H54 (cell line): Measurements from ENCODE around the gene HDAC9.

ENCODE experiments used
- DNase-seq: peaks from one replicate; pipeline ENCODE4 v3.0.0; 2011; ENCODE audit warnings: low spot score, mixed read lengths; ENCODE audit not compliant: insufficient read length
- FAIRE-seq: peaks from 3 replicates; lab custom pipeline; 2011; peaks lifted over from hg19 to GRCh38; lab: Jason Lieb, UNC
- POLR2A ChIP-seq: IDR thresholded peaks from 2 replicates; pipeline ENCODE4 v1.6.1; 2011; ENCODE audit warnings: low read depth, mild to moderate bottlenecking, low read length

The HDAC9 gene

DNA sequence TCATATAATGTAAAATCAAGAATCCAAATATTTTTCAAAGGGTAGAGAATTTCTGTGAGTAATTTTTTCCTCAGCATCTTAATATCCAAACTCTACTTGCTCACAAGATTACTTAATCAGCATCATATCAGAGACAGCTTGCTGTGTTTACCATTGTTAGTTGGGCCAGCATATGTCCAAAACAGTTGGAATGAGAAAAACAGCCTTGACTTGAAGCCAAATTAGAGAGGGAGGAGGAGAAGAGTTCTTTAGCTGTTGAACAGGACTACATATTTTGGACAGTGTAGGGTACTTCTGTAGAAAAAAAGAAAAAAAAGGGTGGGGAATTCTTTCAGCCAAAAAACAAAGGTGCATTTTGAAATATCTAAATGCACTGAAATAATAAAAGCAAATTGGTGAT, 69.8 kb downstream of the HDAC9 start:
- TF ChIP-seq POLR2A = no peak
- peak; percentile 75 for FAIRE-seq

DNA sequence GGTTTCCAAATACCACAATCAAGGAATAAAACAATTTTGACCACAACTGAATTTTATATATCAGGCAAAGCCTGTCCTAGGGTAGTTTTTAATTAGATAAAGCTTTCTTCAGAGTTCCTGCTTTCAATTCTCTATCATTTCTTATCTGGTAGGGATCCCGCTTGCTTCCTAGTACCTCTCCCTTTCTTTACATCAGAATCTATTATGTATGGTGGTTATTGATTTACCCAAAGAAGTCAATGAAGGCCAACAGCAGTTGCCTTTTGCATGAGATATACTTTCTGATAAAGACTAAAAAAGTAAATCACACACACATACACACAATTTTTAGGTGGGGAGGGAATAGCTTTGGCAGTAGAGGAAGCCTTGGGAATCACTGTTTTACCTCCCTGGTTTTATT, 70.7 kb downstream of the HDAC9 start:
- no peak for DNase-seq
- no peak for TF ChIP-seq POLR2A
- FAIRE-seq = no peak

More for the DNA sequence above, 69.8 kb downstream of the HDAC9 start:
- no peak for DNase-seq

DNA sequence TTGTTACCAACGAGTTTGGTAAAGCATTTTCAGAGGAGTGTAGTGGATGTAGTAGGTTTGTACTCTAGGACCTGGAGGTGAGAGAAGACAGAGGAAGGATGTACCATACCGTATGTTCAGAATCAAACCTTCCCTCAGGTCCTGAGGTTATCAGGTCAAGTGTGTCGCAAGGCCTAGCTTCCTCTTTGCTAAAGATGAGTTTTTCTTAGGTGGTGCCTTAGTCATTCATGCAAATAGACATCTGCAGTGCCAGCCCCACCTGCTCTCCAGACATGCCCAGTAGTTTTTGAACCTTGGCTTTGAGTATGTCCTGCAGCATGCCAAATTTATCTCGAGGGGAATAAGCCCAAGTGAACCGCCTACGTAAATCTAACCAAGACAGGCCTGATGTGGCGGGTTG, 71.3 kb downstream of the HDAC9 start:
- no peak for TF ChIP-seq POLR2A
- peak; percentile 94 for FAIRE-seq
- no peak for DNase-seq

DNA sequence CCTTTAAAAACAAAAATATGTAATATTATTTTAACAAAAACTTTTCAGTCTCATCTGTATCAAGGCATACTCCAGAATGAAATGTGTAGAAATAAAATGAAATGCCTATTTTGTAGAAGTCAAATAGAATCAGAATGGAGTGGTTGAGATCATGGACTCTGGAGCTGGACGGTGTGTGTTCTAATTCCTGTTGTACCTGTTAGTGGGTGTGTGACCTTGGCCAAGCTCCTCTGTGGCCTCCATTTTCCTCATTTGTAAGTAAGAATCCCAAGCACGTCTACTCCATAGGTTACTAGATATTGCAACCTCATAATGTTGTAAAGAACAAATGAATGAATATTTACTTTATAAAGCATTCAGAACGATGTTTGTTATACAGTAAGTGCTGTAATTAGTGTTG, 74.9 kb downstream of the HDAC9 start:
- no peak for TF ChIP-seq POLR2A
- FAIRE-seq (no peak), DNase-seq (no peak)

DNA sequence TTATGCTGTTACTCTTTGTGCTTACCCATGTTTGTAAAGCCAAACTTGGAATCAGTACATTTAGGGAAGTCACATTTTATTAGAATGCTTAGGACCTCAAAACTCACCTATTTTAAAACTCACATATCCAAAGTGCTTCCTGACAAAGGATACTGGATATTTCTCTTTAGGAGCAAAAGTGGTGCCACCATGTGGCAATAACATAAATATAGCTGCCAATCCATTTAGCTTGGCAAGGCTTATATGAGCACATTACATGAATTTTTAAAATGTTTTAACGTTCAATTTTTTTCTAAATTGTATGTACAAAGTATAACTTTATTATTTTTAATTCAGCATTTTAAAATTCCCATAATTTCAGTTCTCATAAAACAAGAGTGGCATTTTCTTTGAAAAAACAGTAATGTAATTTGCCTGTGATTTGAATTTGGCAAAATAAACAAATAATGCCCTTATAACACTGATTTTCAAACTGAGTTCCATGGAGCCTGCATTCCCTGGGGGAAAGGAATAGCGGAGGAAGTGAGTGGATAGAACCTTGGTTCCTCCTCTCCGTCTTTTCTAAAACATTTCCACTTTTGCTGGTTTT, 75.4 kb downstream of the HDAC9 start:
- FAIRE-seq (peak; percentile 97), DNase-seq (no peak)
- no peak for TF ChIP-seq POLR2A

DNA sequence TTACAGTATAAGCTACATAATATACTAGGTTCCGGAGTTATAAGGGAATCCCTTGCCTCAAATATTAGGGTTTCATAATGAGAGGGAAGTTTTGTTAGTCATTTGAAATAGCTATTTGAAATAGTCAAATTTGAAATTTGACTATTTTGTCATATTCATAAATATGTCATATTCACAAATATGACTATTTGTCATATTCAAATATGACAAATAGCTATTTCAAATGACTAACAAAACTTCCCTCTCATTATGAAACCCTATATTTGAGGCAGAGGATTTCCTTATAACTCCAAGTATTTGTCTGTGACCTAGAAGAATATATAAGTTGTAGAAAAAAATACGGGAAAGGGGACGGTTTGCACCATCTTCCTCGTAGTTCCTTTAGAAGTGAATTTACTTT, 76.6 kb downstream of the HDAC9 start:
- DNase-seq (no peak), FAIRE-seq (no peak)
- no peak for TF ChIP-seq POLR2A

- FAIRE-seq (no peak), DNase-seq (no peak)
- TF ChIP-seq POLR2A = no peak
Observed at GRCh38 chr7:18572885-18573284, 77.3 kb downstream of the HDAC9 start.

- FAIRE-seq (no peak), DNase-seq (no peak)
- TF ChIP-seq POLR2A = no peak
Observed at GRCh38 chr7:18573410-18574234, 78.1 kb downstream of the HDAC9 start.

GRCh38 chr7:18574235-18574540, 78.6 kb downstream of the HDAC9 start:
- DNase-seq (no peak), FAIRE-seq (no peak)
- no peak for TF ChIP-seq POLR2A

DNA sequence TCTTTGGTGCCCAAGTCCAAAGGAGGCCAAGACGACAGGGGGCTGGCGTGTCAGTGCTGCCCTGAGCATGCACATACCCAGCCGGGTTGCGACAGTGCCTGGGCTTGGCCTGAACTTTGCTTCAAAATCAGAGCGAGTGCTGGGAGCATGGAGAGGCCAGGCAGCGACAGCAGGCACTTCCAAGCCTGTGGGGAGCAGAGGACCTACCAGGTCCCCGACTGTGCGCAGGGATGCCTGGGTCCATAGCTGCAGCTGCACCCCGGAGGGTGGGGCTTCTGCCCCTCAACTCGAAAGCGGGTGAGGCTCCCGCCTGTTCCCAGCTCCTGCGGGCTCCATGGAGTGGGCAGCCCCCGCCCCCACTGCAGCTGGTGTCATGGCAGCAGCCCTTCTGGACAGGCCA, 79.1 kb downstream of the HDAC9 start:
- no peak for DNase-seq
- no peak for FAIRE-seq
- no peak for TF ChIP-seq POLR2A

GRCh38 chr7:18575622-18576572, 80.3 kb downstream of the HDAC9 start:
- DNase-seq (no peak), FAIRE-seq (no peak)

DNA sequence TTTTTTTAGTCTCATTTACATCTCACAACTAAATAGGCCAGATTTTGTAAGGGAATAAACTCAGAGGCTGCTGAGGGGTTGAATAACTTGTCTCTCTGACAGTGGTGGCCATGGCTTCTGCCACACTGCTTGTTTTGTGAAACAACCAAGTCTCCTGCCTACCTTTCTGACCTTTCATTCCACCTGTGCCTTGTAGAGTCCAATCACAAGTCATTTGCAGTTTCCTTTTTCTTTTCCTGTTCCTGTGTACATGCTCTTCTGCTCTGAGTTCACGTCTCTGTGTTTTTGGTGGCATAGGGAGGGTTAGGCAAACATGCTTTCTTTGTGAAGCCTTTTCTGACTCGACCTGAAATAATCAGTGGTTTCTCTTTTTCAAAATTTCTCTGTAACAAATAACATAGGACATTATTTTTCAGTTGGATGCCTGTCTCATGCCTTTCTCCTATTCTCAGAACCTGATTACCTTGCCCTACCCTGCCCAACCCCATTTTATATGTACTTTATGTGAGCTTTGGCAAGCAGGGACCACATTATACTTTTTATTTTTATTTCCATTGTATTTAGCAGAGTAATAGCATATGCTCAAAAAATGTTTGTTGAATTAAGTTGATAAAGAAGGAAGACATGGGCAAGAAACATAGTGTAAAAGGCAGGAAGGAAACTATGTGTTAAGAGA, 81.7 kb downstream of the HDAC9 start:
- no peak for TF ChIP-seq POLR2A
- FAIRE-seq (no peak), DNase-seq (no peak)

More at GRCh38 chr7:18575622-18576572, 80.3 kb downstream of the HDAC9 start:
- TF ChIP-seq POLR2A = no peak

- DNase-seq (no peak), FAIRE-seq (no peak)
- TF ChIP-seq POLR2A = no peak
Observed at GRCh38 chr7:18579698-18580097, 84.1 kb downstream of the HDAC9 start.
